GM19452 (cell line): Measurements from ENCODE around the gene HAVCR2.

Experiments
- ATAC-seq: cut with Tn5 transposase; IDR thresholded peaks from one replicate; pipeline ENCODE4 v1.9.1; 2021; ENCODE audit not compliant: unreplicated experiment

The HAVCR2 gene

GRCh38 chr5:157108976-157109375 is at the start of gene HAVCR2:
Gene HAVCR2 (minus strand): TSS chr5:157109044. CDS start chr5:157108983, 61 bp downstream.
- ATAC-seq, result peak; percentile 90

GRCh38 chr5:157157293-157157891 is 48.5 kb upstream of the HAVCR2 start:
- ATAC-seq, result no peak

DNA sequence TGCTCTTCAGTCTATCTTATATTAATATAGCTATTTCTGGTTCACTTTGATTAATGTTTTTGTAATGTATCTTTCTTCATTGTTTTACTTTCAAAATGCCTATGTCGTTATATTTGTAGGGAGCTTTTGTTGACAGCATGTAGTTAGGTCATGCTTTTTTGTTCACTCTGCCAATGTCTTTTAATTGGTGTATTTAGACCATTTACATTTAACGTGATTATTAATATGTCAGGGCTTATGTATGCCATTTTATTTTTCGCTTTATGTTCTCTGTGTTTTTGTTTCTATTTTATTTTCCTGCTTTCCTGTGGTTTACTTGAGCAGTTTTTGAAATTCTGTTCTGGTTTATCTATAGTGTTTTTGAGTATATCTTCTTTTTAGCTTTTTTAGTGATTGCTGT is 46.5 kb upstream of the HAVCR2 start:
- no peak for ATAC-seq

- no peak for ATAC-seq
Measured at GRCh38 chr5:157150995-157151394, 42.2 kb upstream of the HAVCR2 start.

DNA sequence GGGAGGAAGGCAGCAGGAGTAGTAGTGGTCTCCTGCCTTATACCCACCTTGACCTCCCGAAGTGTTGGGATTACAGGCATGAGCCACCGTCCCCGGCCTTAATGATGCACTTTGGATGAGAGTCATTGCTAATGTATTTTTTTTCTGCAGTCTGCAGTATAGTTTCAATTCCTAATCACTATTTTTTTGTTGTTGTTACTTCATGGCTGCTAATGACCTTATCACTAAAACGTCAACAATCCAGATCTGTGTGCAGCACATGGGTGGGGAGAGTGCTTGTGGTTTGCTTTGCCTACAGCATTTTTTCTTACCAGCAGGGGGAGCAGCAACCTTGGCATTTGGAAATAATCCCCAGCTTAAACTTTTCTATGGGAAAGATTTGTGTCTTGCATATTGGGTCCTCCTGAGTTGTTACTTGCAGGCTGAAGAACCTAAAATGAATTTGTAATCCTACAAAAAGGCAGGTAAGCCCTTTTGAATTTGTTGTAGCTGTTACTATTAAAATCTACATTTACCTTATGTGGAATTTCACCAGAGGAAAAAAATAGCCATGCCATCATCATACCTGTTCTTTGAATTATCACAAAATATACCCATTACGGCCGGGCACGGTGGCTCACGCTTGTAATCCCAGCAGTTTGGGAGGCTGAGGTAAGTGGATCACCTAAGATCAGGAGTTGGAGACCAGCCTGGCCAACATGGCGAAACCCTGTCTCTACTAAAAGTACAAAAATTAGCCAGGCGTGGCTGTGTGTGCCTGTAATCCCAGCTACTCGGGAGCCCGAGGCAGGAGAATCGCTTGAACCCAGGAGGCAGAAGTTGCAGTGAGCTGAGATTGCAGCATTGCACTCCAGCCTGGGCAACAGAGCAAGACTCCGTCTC is 40.1 kb upstream of the HAVCR2 start:
- peak; percentile 71 for ATAC-seq

GRCh38 chr5:157143127-157143971 is 34.5 kb upstream of the HAVCR2 start:
- ATAC-seq, result peak; percentile 48

GRCh38 chr5:157142317-157143126 is 33.7 kb upstream of the HAVCR2 start, which contains the start of gene MED7:
Gene MED7 (minus strand): TSS chr5:157142865. CDS start chr5:157139431, 3,434 bp downstream.
- ATAC-seq, result peak; percentile 99

- no peak for ATAC-seq
Measured at GRCh38 chr5:157137691-157138090, 28.8 kb upstream of the HAVCR2 start.

GRCh38 chr5:157132281-157132612 is 23.4 kb upstream of the HAVCR2 start:
- no peak for ATAC-seq

DNA sequence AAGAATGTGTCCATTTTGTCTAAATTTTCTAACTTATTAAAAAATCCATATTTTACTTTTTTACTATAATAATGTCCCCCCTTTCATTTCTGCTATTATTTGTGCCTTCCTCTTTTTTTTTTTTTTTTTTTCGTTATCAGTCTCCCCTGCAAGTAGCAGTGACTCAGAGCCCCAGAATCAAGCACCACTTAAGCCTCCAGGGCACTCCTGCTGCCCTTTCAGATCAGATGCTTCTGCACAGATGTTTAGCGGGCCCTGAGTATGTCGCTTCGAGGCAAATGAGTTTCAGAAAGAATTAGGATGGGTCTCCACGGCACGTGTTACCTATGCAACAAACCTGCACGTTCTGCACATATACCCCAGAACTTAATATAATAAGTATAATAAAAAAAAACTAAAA is 22.1 kb upstream of the HAVCR2 start:
- peak; percentile 45 for ATAC-seq

GRCh38 chr5:157121709-157122108 is 12.9 kb upstream of the HAVCR2 start:
- ATAC-seq, result no peak

- no peak for ATAC-seq
Measured at GRCh38 chr5:157120102-157120501, 11.3 kb upstream of the HAVCR2 start.

- no peak for ATAC-seq
Measured at GRCh38 chr5:157116483-157116954, 7.7 kb upstream of the HAVCR2 start.

- ATAC-seq, result no peak
Measured at GRCh38 chr5:157115502-157115901, 6.7 kb upstream of the HAVCR2 start.

- ATAC-seq, result no peak
Measured at GRCh38 chr5:157115012-157115411, 6.2 kb upstream of the HAVCR2 start.

DNA sequence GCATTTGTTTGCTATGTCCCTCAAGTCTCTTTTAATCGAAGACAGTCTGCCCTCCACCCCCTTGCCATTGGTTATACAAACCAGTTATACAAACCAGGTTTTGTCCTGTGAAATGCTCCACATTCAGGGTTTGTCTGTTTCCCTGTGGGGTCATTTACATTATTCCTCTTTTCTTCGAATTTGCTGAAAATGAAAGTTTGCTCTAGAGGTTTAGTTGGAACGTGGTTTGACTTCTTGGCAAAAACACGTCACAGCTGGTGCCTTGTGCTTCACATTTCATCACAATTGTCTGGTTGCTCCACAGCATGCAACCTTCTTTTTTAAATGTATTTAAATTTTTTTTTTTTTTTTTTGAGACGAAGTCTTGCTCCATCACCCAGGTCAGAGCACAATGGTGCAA is 4.2 kb upstream of the HAVCR2 start:
- ATAC-seq, result no peak

DNA sequence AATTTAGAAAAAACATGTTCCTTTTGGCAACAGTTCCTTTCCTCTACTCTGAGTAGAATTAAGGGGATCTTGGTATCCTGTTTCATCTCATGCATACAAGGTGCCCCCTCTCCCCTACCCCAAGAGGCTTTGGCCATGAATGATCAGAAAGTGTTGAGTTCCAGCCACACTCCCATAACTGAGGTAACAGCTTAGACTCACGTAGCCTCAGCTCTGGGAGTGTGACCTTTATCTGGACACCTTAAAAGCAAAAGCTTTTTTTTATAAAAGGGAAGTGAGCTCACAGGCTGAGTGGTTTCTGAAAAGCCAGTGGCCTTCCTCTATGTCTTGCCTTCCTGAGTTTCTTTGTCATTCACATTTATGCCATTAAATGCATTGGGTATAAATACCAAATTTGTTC is 900 bp upstream of the HAVCR2 start:
- peak; percentile 75 for ATAC-seq

- no peak for ATAC-seq
Measured at GRCh38 chr5:157107508-157107907, 1.3 kb downstream of the HAVCR2 start.

DNA sequence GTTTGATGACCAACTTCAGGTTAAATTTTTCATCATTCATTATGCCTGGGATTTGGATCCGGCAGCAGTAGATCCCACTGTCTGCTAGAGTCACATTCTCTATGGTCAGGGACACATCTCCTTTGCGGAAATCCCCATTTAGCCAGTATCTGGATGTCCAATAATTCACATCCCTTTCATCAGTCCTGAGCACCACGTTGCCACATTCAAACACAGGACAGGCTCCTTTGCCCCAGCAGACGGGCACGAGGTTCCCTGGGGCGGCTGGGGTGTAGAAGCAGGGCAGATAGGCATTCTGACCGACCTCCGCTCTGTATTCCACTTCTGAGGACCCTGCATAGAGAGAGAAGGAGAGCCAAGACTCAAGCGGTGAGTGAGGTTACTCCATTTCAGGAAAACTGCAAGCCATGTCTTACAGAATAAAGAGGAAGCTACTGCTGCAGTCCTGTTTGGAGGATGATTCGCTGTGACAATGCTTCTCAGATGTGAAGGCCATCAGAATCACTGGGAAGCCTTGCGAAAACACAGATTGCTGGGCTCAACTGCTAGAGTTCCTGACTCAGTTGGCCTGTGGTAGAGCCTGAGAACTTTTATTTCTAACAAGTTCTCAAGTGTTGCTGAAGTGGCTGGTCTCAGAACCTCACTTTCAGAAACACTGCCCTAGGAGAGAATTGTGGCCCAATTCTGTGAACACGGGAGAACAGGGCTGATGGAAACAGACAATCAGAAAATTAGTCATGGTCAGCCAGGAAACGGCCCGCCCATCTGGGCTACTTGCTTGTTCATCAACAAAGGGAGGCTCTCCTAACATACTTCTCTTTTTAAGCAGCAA is 2.0 kb downstream of the HAVCR2 start:
- no peak for ATAC-seq
